Stimulated activated CD8-positive, alpha-beta memory T cell treated with anti-CD3 and anti-CD28 coated beads, Interleukin-12 subunit alpha, Interleukin-12 subunit beta, amount 100 ng/mL, for 1 hour (primary cell): Measurements from ENCODE around the gene KLK2.

Experiments used
- DNase-seq: peaks from one replicate; pipeline ENCODE4 v3.0.0-alpha.2; 2020; ENCODE audit warnings: low read depth

Gene KLK2

GRCh38 chr19:50850738-50851137, 22.5 kb upstream of the KLK2 start:
- DNase-seq: no peak

- DNase-seq: no peak
These were observed 21.6 kb upstream of the KLK2 start for GRCh38 chr19:50851620-50852019.

- DNase-seq: no peak
These were observed 18.4 kb upstream of the KLK2 start, which contains the start of gene KLK3 for GRCh38 chr19:50854636-50855410. Gene KLK3 (plus strand): TSS chr19:50854915. CDS start chr19:50854956, 41 bp downstream.

DNA sequence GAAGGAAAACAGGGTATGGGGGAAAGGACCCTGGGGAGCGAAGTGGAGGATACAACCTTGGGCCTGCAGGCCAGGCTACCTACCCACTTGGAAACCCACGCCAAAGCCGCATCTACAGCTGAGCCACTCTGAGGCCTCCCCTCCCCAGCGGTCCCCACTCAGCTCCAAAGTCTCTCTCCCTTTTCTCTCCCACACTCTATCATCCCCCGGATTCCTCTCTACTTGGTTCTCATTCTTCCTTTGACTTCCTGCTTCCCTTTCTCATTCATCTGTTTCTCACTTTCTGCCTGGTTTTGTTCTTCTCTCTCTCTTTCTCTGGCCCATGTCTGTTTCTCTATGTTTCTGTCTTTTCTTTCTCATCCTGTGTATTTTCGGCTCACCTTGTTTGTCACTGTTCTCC, 15.9 kb upstream of the KLK2 start:
- no peak for DNase-seq

DNA sequence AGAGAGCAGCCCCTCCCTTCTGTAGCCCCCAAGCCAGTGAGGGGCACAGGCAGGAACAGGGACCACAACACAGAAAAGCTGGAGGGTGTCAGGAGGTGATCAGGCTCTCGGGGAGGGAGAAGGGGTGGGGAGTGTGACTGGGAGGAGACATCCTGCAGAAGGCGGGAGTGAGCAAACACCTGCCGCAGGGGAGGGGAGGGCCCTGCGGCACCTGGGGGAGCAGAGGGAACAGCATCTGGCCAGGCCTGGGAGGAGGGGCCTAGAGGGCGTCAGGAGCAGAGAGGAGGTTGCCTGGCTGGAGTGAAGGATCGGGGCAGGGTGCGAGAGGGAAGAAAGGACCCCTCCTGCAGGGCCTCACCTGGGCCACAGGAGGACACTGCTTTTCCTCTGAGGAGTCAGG, 14.4 kb upstream of the KLK2 start:
- no peak for DNase-seq

DNA sequence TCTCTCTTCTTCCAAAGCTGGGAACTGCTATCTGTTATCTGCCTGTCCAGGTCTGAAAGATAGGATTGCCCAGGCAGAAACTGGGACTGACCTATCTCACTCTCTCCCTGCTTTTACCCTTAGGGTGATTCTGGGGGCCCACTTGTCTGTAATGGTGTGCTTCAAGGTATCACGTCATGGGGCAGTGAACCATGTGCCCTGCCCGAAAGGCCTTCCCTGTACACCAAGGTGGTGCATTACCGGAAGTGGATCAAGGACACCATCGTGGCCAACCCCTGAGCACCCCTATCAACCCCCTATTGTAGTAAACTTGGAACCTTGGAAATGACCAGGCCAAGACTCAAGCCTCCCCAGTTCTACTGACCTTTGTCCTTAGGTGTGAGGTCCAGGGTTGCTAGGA, 13.4 kb upstream of the KLK2 start:
- no peak for DNase-seq

DNA sequence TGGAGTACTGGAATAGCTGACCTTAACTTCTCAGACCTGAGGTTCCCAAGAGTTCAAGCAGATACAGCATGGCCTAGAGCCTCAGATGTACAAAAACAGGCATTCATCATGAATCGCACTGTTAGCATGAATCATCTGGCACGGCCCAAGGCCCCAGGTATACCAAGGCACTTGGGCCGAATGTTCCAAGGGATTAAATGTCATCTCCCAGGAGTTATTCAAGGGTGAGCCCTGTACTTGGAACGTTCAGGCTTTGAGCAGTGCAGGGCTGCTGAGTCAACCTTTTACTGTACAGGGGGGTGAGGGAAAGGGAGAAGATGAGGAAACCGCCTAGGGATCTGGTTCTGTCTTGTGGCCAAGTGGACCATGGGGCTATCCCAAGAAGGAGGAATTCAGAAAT, 12.2 kb upstream of the KLK2 start:
- DNase-seq: no peak

GRCh38 chr19:50861496-50862286, 11.5 kb upstream of the KLK2 start:
- DNase-seq: no peak

GRCh38 chr19:50869479-50869878, 3.8 kb upstream of the KLK2 start:
- no peak for DNase-seq

- no peak for DNase-seq
These were observed 2.7 kb upstream of the KLK2 start for GRCh38 chr19:50870417-50871089.

GRCh38 chr19:50874211-50874610, 972 bp downstream of the KLK2 start:
- no peak for DNase-seq

DNA sequence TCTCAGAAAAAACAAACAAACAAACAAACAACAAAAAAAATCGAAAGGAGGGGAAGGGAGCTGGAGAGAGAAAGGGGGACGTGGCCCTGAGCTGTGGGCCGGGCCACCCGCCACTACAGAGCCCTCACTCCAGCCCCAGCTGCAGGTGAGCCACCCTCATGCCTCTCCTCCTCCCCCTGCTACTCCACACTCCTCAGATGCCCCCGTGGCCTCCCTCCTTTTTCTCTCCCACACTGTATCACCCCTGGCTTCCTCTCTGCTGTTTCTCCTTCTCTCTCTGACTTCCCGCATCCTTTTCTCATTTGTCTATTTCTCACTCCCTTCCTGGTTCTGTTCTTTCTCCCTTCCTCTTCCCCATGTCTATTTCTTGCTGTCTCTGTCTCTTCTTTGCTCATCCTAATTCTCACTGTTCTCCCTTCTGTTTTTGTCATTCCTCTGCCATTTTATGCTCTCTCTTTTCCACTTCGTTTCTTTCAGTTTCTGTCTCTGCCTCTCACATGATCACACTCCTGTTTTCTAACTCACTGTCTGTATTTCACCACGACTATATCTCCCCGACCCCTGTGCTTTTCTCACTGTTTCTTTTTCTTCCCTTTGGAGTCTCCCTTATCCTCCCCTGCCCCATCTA, 2.7 kb downstream of the KLK2 start:
- DNase-seq: no peak

- no peak for DNase-seq
These were observed 3.2 kb downstream of the KLK2 start for GRCh38 chr19:50876456-50876855.

DNA sequence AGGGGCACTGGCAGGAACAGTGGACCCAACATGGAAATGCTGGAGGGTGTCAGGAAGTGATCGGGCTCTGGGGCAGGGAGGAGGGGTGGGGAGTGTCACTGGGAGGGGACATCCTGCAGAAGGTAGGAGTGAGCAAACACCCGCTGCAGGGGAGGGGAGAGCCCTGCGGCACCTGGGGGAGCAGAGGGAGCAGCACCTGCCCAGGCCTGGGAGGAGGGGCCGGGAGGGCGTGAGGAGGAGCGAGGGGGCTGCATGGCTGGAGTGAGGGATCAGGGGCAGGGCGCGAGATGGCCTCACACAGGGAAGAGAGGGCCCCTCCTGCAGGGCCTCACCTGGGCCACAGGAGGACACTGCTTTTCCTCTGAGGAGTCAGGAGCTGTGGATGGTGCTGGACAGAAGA, 4.1 kb downstream of the KLK2 start:
- DNase-seq: no peak

DNA sequence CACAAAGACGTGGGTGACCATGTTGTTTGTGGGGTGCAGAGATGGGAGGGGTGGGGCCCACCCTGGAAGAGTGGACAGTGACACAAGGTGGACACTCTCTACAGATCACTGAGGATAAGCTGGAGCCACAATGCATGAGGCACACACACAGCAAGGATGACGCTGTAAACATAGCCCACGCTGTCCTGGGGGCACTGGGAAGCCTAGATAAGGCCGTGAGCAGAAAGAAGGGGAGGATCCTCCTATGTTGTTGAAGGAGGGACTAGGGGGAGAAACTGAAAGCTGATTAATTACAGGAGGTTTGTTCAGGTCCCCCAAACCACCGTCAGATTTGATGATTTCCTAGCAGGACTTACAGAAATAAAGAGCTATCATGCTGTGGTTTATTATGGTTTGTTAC, 5.6 kb downstream of the KLK2 start:
- DNase-seq: no peak

DNA sequence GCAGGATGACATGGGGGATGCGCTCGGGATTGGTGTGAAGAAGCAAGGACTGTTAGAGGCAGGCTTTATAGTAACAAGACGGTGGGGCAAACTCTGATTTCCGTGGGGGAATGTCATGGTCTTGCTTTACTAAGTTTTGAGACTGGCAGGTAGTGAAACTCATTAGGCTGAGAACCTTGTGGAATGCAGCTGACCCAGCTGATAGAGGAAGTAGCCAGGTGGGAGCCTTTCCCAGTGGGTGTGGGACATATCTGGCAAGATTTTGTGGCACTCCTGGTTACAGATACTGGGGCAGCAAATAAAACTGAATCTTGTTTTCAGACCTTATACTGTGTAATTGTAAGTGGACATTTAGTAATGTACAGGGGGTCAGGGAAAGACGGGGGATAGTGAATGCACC, 7.0 kb downstream of the KLK2 start:
- no peak for DNase-seq

DNA sequence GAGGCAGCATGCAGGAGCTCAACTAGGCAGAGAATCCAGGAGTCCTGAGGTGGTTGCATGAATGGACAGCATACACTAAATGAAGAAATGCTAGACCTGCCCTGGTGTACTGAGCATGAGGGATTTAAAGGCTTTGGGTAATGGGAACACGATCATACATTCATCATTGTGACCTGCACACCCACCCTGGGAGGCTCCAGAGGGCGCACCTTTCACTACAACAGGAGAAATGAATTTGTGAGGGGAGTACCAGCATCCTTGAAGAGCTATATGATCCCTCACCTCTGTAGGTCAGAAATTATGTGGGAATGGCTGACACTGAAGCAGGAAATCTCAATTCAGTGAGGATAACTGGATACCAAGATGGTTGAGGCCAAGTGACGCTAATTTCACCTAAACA, 8.9 kb downstream of the KLK2 start:
- DNase-seq: no peak

DNA sequence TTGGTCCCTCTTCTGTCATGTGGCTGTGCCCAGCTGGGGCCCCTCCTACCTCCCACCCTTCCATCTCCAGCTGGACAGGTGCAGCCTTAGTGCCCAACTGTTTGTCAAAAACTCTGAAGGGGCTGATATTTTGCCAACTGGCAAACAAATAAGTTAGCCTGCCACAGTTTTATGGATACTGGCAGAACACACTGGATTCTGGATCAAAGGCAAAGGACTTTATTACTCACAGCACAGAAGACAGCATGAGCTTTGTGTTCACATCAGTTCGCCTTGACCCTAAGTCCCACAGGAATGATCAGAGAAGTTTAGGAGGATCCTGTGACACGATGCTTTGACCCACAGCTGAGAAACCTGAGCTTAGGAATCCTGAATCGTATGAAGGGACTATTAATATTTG, 16.4 kb downstream of the KLK2 start:
- DNase-seq: no peak

DNA sequence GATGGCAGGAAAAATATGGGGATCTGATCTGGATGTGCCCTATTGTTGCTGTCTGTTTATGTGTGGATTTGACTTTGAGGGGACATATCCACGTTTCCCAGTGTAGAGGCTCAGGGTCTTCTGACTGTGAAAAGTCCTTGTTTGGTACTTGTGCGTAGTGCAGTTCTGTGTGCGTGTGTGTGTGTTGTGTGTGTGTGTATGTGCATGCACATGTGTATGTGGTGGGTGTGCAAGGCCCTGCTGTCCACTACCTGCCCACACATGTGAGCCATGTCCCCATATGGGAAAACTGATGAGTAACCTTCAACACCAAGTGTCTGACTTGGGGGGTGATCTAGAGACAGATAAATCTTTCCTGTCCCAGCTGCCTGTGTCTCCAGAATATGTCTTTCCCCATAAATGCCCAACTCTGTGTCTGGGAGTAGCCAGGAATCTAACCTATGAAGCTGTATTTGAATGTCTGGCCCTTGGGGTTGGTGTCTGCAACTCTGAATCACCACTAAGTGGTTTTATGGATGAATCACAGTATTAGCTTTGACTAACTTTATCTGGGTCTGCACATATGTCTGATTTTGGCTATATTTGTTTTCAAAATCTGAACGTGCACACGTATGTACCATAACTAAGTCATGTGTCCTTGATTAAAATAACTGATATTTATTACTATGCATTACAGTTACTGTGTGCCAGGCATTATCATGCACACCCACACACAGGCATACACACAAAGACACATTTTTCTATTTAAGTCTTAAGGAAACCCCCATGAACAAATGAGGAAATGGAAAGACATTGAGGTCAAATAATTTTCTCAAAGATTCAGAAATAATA, 17.4 kb downstream of the KLK2 start:
- DNase-seq: no peak

GRCh38 chr19:50891253-50891625, 18.0 kb downstream of the KLK2 start:
- no peak for DNase-seq

DNA sequence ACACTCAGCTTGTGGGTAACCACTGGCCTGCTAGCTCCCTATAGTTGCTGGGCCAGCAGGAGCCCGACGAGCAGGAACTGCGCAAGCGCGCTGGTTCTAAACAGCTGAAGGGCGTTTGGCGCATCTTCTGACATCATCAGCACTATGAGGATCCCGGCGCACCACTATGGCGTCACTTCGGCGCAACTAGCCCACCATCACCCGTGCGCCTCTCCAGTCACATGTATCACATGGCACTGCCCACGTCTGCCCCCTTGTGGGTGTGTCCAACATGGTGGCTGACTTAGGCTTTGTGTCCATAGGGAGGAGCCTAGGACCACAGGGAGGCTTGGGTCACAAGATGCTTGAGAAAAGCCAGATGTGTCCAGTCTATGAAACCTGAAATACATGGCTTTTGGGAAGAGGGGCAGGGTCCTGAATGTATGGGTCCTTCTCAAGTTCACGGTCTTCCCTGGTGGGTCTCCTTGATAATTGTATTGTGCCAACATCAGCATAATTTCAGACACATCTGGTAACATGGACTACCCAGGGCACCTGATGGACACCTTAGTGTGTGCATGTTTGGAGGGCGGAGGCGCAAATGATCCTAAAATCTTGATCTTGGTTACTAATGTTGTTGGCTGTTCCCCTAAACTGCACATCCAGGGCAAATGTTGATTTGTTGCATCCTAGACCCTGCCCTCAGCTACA, 20.0 kb downstream of the KLK2 start:
- no peak for DNase-seq
